GM23248 (cell line): ENCODE measurements around the gene FRK. TPM values are rescaled to one million over a fixed set of nuclear protein-coding genes. Genes with fewer than 3 reads are reported as not detected.

Source experiments
- DNase-seq: peaks from one replicate; pipeline ENCODE4 v3.0.0-alpha.2; 2015
- H2AFZ ChIP-seq: fragments of 200-600 bp; sonication (generic); 2 replicates; pipeline ENCODE4 v1.6.1; 2016; ENCODE audit warnings: antibody characterized with exemption
- H3F3A ChIP-seq: fragments of 200-600 bp; sonication (generic); 2 replicates; pipeline ENCODE4 v1.6.1; 2016; ENCODE audit warnings: mild to moderate bottlenecking, antibody characterized with exemption, mixed run types; ENCODE audit not compliant: insufficient read depth
- H3K27ac ChIP-seq: fragments of 200-600 bp; sonication (generic); 2 replicates; pipeline ENCODE4 v1.5.1; 2016; ENCODE audit warnings: mild to moderate bottlenecking
- H3K27me3 ChIP-seq: fragments of 200-600 bp; sonication (generic); replicated peaks from 2 replicates; pipeline ENCODE4 v1.6.1; 2016; ENCODE audit warnings: mild to moderate bottlenecking; ENCODE audit not compliant: insufficient read depth
- H3K36me3 ChIP-seq: fragments of 200-600 bp; sonication (generic); 2 replicates; pipeline ENCODE4 v1.6.1; 2016; ENCODE audit warnings: low read depth, mild to moderate bottlenecking
- H3K4me1 ChIP-seq: fragments of 200-600 bp; sonication (generic); 2 replicates; pipeline ENCODE4 v1.6.1; 2016; ENCODE audit warnings: mild to moderate bottlenecking; ENCODE audit not compliant: insufficient read depth
- H3K4me2 ChIP-seq: fragments of 200-600 bp; sonication (generic); one replicate; pipeline ENCODE4 v1.6.1; 2016; ENCODE audit warnings: mild to moderate bottlenecking; ENCODE audit not compliant: unreplicated experiment
- H3K4me3 ChIP-seq: fragments of 200-600 bp; sonication (generic); 2 replicates; pipeline ENCODE4 v1.5.1; 2016; ENCODE audit warnings: mild to moderate bottlenecking
- H3K79me2 ChIP-seq: fragments of 200-600 bp; sonication (generic); 2 replicates; pipeline ENCODE4 v1.6.1; 2016; ENCODE audit warnings: mild to moderate bottlenecking; ENCODE audit not compliant: insufficient read depth
- H3K9ac ChIP-seq: fragments of 200-600 bp; sonication (generic); 2 replicates; pipeline ENCODE4 v1.6.1; 2016; ENCODE audit warnings: mild to moderate bottlenecking
- H3K9me2 ChIP-seq: fragments of 200-600 bp; sonication (generic); 2 replicates; pipeline ENCODE4 v1.6.1; 2016; ENCODE audit warnings: mixed run types, mild to moderate bottlenecking, moderate library complexity; ENCODE audit not compliant: insufficient read depth
- H3K9me3 ChIP-seq: fragments of 200-600 bp; sonication (generic); one replicate; pipeline ENCODE4 v1.6.1; 2017; ENCODE audit warnings: low read depth
- H4K20me1 ChIP-seq: fragments of 200-600 bp; sonication (generic); 2 replicates; pipeline ENCODE4 v1.6.0; 2016; ENCODE audit not compliant: insufficient read depth
- EZH2 ChIP-seq: fragments of 200-600 bp; sonication (generic); IDR thresholded peaks from 2 replicates; pipeline ENCODE4 v1.6.1; 2018; ENCODE audit warnings: antibody characterized with exemption, mild to moderate bottlenecking; ENCODE audit not compliant: insufficient read depth, poor library complexity, severe bottlenecking
- EZH2phosphoT487 ChIP-seq: fragments of 200-600 bp; sonication (generic); IDR thresholded peaks from 2 replicates; pipeline ENCODE4 v1.6.1; 2018; ENCODE audit warnings: antibody characterized with exemption, moderate library complexity, mild to moderate bottlenecking, low read depth; ENCODE audit not compliant: insufficient read depth
- WGBS, 2 experiments: methylation state at CpG; one replicate each; pipeline ENCODE4 v1.1.6; 2015 to 2017; ENCODE audit warnings: low lambda C conversion rate in 2 of 2, low coverage in 1 of 2; ENCODE audit errors: missing lambda C conversion rate in 2 of 2; 5-methylcytosine and 5-hydroxymethylcytosine counted together
- in situ Hi-C: fragments of 300-500 bp; cut with MboI; formaldehyde crosslinking; loops from 2 replicates; pipeline ENCODE4 v1.15.0; 2020
- polyA plus RNA-seq: library from polyadenylated mRNA; unstranded; fragments of >200 nt; fragmentation: Nextera tagmentation; extraction: Ambion mirVana; gene quantifications from 2 replicates; pipeline ENCODE4 v1.2.1, GENCODE V29; 2016
- total RNA-seq: library from RNA; depleted of rRNA; stranded (reverse); fragments of >200 nt; shearing (Covaris generic); gene quantifications from 2 replicates; pipeline ENCODE4 v1.2.3, GENCODE V29; 2014

FRK gene
- total and polyA plus RNA-seq, 2 experiments from 2014 or later: 0.06 to 0.32 TPM

- in situ Hi-C loops: loop anchor here (10.0 kb wide), 1 partner anchor 79 kb away; no protein-coding TSS in a partner anchor
- Histone ChIP-seq H4K20me1 (no peaks in the 10 kb centered on the region), H3K4me2 (no peak overlapping the region), H3K9ac (no peak overlapping the region), H3K79me2 (no peaks in the 10 kb centered on the region), H3K27me3 (no peaks in the 10 kb centered on the region), H3K9me2 (no peaks in the 10 kb centered on the region), H3K27ac (no peak overlapping the region), H3K36me3 (no peaks in the 10 kb centered on the region), H3F3A (no peaks in the 10 kb centered on the region), H2AFZ (no peak overlapping the region), H3K4me1 (no peaks in the 10 kb centered on the region), H3K4me3 (no peak overlapping the region), H3K9me3 (no peaks in the 10 kb centered on the region)
- no peak for DNase-seq
- TF ChIP-seq EZH2phosphoT487: no peak
- no peak for TF ChIP-seq EZH2
- 86 to 96% methylated on average over 7 of the region's 7 CpGs for WGBS, 2 experiments
Measured at GRCh38 chr6:116094041-116094440, 33.4 kb upstream of the FRK start.

GRCh38 chr6:116090251-116090650 lies 29.6 kb upstream of the FRK start:
- H3K4me2 ChIP-seq: no peak overlapping the region
- H3K9me2 ChIP-seq: no peaks in the 10 kb centered on the region
- H3K27ac ChIP-seq: no peak overlapping the region
- H3K36me3 ChIP-seq: no peaks in the 10 kb centered on the region
- H2AFZ ChIP-seq: no peak overlapping the region
- H3K9ac ChIP-seq: no peak overlapping the region
- H4K20me1 ChIP-seq: no peaks in the 10 kb centered on the region
- peaks cover 10% of the 10 kb centered on the region for H3K4me1 ChIP-seq
- H3K9me3 ChIP-seq: no peaks in the 10 kb centered on the region
- H3K27me3 ChIP-seq: no peaks in the 10 kb centered on the region
- in situ Hi-C loops: loop anchor here (10.0 kb wide), 1 partner anchor 75 kb away; no protein-coding TSS in a partner anchor
- no peak overlapping the region for H3K4me3 ChIP-seq
- WGBS, 2 experiments: 94 to 98% methylated on average over 2 of the region's 2 CpGs
- TF ChIP-seq EZH2phosphoT487: no peak
- no peak for TF ChIP-seq EZH2
- no peaks in the 10 kb centered on the region for H3F3A ChIP-seq
- DNase-seq: no peak
- H3K79me2 ChIP-seq: no peaks in the 10 kb centered on the region

GRCh38 chr6:116088946-116089345 lies 28.3 kb upstream of the FRK start:
- H3K9ac ChIP-seq: no peak overlapping the region
- no peak overlapping the region for H3K4me3 ChIP-seq
- H2AFZ ChIP-seq: no peak overlapping the region
- no peaks in the 10 kb centered on the region for H3K9me2 ChIP-seq
- no peak for DNase-seq
- H3K27ac ChIP-seq: no peak overlapping the region
- in situ Hi-C loops: no loop called here
- peaks cover 10% of the 10 kb centered on the region for H3K4me1 ChIP-seq
- H3K36me3 ChIP-seq: no peaks in the 10 kb centered on the region
- no peaks in the 10 kb centered on the region for H4K20me1 ChIP-seq
- no peak overlapping the region for H3K4me2 ChIP-seq
- H3K79me2 ChIP-seq: no peaks in the 10 kb centered on the region
- no peaks in the 10 kb centered on the region for H3F3A ChIP-seq
- no peaks in the 10 kb centered on the region for H3K27me3 ChIP-seq
- no peaks in the 10 kb centered on the region for H3K9me3 ChIP-seq
- TF ChIP-seq EZH2 (no peak), EZH2phosphoT487 (no peak)

GRCh38 chr6:116087437-116088027 lies 26.8 kb upstream of the FRK start:
- Histone ChIP-seq H2AFZ (peak overlapping the region; percentile 64), H3K27me3 (no peaks in the 10 kb centered on the region), H3K4me3 (no peak overlapping the region), H3F3A (no peaks in the 10 kb centered on the region), H3K9me2 (no peaks in the 10 kb centered on the region), H3K27ac (no peak overlapping the region), H3K79me2 (no peaks in the 10 kb centered on the region), H3K9ac (no peak overlapping the region), H3K9me3 (no peaks in the 10 kb centered on the region), H3K36me3 (no peaks in the 10 kb centered on the region), H4K20me1 (no peaks in the 10 kb centered on the region), H3K4me2 (no peak overlapping the region), H3K4me1 (peaks cover 10% of the 10 kb centered on the region)
- DNase-seq: peak; percentile 73
- TF ChIP-seq EZH2phosphoT487 (no peak), EZH2 (no peak)
- 37 to 44% methylated on average over 4 of the region's 4 CpGs for WGBS, 2 experiments
- in situ Hi-C loops: no loop called here

- H3K4me1 ChIP-seq: peaks cover 10% of the 10 kb centered on the region
- H3F3A ChIP-seq: no peaks in the 10 kb centered on the region
- H3K9me3 ChIP-seq: no peaks in the 10 kb centered on the region
- no peaks in the 10 kb centered on the region for H3K9me2 ChIP-seq
- H2AFZ ChIP-seq: no peak overlapping the region
- no peak for TF ChIP-seq EZH2phosphoT487
- WGBS, 2 experiments: 19 to 27% methylated on average over 2 of the region's 2 CpGs
- H3K27me3 ChIP-seq: no peaks in the 10 kb centered on the region
- no peak overlapping the region for H3K27ac ChIP-seq
- H4K20me1 ChIP-seq: no peaks in the 10 kb centered on the region
- H3K4me3 ChIP-seq: no peak overlapping the region
- H3K36me3 ChIP-seq: no peaks in the 10 kb centered on the region
- in situ Hi-C loops: no loop called here
- H3K4me2 ChIP-seq: no peak overlapping the region
- no peak for DNase-seq
- no peak overlapping the region for H3K9ac ChIP-seq
- no peaks in the 10 kb centered on the region for H3K79me2 ChIP-seq
Measured at GRCh38 chr6:116084284-116084683, 23.6 kb upstream of the FRK start.
